Kidney (tissue), 14 donors: Measurements from ENCODE around the gene PITPNC1. TPM values are rescaled to one million over a fixed set of nuclear protein-coding genes. Genes with fewer than 3 reads are reported as not detected.

Experiments used
- DNase-seq, 5 donors: peaks; one replicate each; pipeline ENCODE4 v3.0.0-alpha.2; 2013 to 2020
- FAIRE-seq: peaks from 2 replicates; lab custom pipeline; 2012; peaks lifted over from hg19 to GRCh38; lab: Jason Lieb, UNC
- H3K27ac ChIP-seq, 2 donors: one replicate each; pipeline ENCODE4 v1.7.0; 2013; ENCODE audit warnings: low read depth in 2 of 2, low read length in 2 of 2, inconsistent platforms in 1 of 2
- H3K27me3 ChIP-seq: one replicate; pipeline ENCODE4 v1.7.1; 2013; ENCODE audit warnings: low read length, inconsistent platforms; ENCODE audit not compliant: control insufficient read depth, insufficient read depth
- H3K36me3 ChIP-seq, 3 donors: one replicate each; pipeline versions ENCODE4 v1.7.0 to v1.7.1; 2013; ENCODE audit warnings: low read length in 3 of 3, control low read depth in 1 of 3, inconsistent platforms in 1 of 3; ENCODE audit not compliant: insufficient read depth in 3 of 3, control insufficient read depth in 2 of 3
- H3K4me1 ChIP-seq, 3 donors: one replicate each; pipeline versions ENCODE4 v1.7.0 to v1.7.1; 2013; ENCODE audit warnings: low read length in 3 of 3, inconsistent platforms in 1 of 3, low read depth in 1 of 3; ENCODE audit not compliant: control insufficient read depth in 2 of 3, insufficient read depth in 2 of 3
- H3K4me3 ChIP-seq, 3 donors: one replicate each; pipeline versions ENCODE4 v1.7.0 to v1.8.1; 2013; ENCODE audit warnings: low read length in 3 of 3, control low read depth in 1 of 3, inconsistent platforms in 1 of 3
- H3K9ac ChIP-seq, 3 donors: one replicate each; pipeline versions ENCODE4 v1.7.0 to v1.7.1; 2013; ENCODE audit warnings: low read length in 3 of 3, control low read depth in 1 of 3, inconsistent platforms in 1 of 3
- H3K9me3 ChIP-seq, 3 donors: one replicate each; pipeline versions ENCODE4 v1.7.0 to v1.7.1; 2013; ENCODE audit warnings: low read length in 3 of 3, control low read depth in 1 of 3, inconsistent platforms in 1 of 3; ENCODE audit not compliant: control insufficient read depth in 2 of 3, insufficient read depth in 1 of 3
- intact Hi-C: fragments of 100-400 bp; cut with DNase I; formaldehyde crosslinking; loops from one replicate; pipeline ENCODE4 v1.11.1; 2022
- polyA plus RNA-seq: library from polyadenylated mRNA; stranded (reverse); fragments of 350-450 nt; fragmentation: Illumina TruSeq; extraction: RNeasy Lipid Tissue Mini Kit (QIAGEN cat#74804); gene quantifications from one replicate; pipeline ENCODE4 v1.2.3, GENCODE V29; 2014; ENCODE audit warnings: low read depth, low replicate concordance; ENCODE audit not compliant: insufficient read depth
- total RNA-seq: library from RNA; stranded (reverse); fragmentation: NEBNext Ultra II Directional; extraction: Animal tissue kit (Norgen Biotek cat#: 25700); gene quantifications from one replicate; pipeline ENCODE4 v1.2.1, GENCODE V29; 2021
- TF ChIP-seq, protein P1 (sequence below): IDR thresholded peaks from 3 replicates; pipeline ENCODE4 v1.5.1; 2012; ENCODE audit warnings: mild to moderate bottlenecking, moderate library complexity, borderline replicate concordance; ENCODE audit not compliant: insufficient read depth; ENCODE audit errors: extremely low read depth
- donor health status: control.
- donor health status: control.
- donor health status: control.
- donor health status: control.
- donor health status: control.
- donor health status: DM: yes; HTN: yes; CAD: no.
- donor health status: Normal renal cell carcinoma (clear cell type).

The PITPNC1 gene
- total and polyA plus RNA-seq, 2 donors from 2014 or later: 14.2 to 41.3 TPM

DNA sequence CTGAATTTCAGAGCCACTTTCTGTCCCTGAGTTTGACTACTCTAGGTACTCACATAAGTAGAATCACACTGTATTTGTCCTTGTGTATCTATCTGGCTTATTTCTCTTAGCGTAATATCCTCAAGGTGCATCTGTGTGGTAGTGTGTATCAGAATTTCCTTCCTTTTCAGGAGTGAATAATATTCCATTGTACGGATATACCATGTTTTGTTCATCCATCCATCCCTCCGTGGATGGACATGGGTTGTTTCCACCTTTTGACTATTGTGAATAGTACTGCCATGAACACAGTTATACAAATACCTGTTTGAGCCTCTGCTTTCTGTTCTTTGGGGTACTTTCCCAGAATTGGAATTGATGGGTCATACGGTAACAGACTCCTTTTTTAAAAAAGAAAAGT lies 111.7 kb downstream of the PITPNC1 start:
- FAIRE-seq (no peak), DNase-seq (no peak)
- Histone ChIP-seq H3K9ac (no peak overlapping the region), H3K36me3 (no peaks in the 10 kb centered on the region), H3K27me3 (no peaks in the 10 kb centered on the region), H3K4me3 (no peak overlapping the region), H3K27ac (peak overlapping the region in 1 of 2 donors; percentile 17), H3K9me3 (no peaks in the 10 kb centered on the region), H3K4me1 (peaks cover 3 to 26% (median 4%) of the 10 kb centered on the region in 3 donors)
- intact Hi-C loops: no loop called here
- TF ChIP-seq, protein P1, sequence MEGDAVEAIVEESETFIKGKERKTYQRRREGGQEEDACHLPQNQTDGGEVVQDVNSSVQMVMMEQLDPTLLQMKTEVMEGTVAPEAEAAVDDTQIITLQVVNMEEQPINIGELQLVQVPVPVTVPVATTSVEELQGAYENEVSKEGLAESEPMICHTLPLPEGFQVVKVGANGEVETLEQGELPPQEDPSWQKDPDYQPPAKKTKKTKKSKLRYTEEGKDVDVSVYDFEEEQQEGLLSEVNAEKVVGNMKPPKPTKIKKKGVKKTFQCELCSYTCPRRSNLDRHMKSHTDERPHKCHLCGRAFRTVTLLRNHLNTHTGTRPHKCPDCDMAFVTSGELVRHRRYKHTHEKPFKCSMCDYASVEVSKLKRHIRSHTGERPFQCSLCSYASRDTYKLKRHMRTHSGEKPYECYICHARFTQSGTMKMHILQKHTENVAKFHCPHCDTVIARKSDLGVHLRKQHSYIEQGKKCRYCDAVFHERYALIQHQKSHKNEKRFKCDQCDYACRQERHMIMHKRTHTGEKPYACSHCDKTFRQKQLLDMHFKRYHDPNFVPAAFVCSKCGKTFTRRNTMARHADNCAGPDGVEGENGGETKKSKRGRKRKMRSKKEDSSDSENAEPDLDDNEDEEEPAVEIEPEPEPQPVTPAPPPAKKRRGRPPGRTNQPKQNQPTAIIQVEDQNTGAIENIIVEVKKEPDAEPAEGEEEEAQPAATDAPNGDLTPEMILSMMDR: no peak

GRCh38 chr17:67489273-67489672 lies 112.2 kb downstream of the PITPNC1 start:
- peak overlapping the region in 1 of 2 donors; percentile 17 for H3K27ac ChIP-seq
- no peak for FAIRE-seq
- intact Hi-C loops: no loop called here

DNA sequence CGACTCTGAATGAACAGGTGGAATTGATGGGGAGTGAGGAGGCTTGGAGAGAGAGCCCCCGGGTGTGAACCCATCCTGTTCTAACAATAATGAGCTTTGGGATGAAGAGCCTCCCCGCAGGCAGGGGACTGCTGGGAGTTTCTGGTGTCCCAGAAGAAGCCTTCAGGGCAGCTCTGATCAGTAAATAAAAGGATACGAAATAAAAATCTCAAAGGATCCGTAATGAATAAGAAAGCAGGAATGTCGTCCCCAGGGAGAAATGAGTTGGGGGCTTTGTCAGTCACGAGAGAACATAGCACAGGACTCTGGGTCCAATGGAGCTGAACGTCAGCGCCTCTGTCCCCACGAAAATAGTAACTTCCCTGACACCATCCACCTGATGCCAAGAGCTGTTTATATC lies 113.4 kb downstream of the PITPNC1 start:
- Histone ChIP-seq H3K36me3 (no peaks in the 10 kb centered on the region), H3K9ac (peak overlapping the region in 1 of 3 donors; percentile 29), H3K4me3 (peak overlapping the region in 2 of 3 donors; percentile 42 to 44), H3K27me3 (no peaks in the 10 kb centered on the region), H3K4me1 (peaks cover 3 to 26% (median 4%) of the 10 kb centered on the region in 3 donors), H3K9me3 (no peaks in the 10 kb centered on the region), H3K27ac (peak overlapping the region; percentile 63 to 74)
- intact Hi-C loops: no loop called here
- TF ChIP-seq, protein P1: no peak
- peak in 1 of 5 donors; percentile 25 for DNase-seq
- FAIRE-seq: no peak

More at GRCh38 chr17:67489273-67489672, 112.2 kb downstream of the PITPNC1 start:
- TF ChIP-seq, protein P1: no peak
- no peak overlapping the region for H3K4me3 ChIP-seq
- peaks cover 3 to 26% (median 4%) of the 10 kb centered on the region in 3 donors for H3K4me1 ChIP-seq
- H3K27me3 ChIP-seq: no peaks in the 10 kb centered on the region
- H3K36me3 ChIP-seq: no peaks in the 10 kb centered on the region
- H3K9me3 ChIP-seq: no peaks in the 10 kb centered on the region
- DNase-seq: no peak
- no peak overlapping the region for H3K9ac ChIP-seq
